GM12878 (cell line): ENCODE data around the gene NXPE2. TPM values are rescaled to one million over a fixed set of nuclear protein-coding genes. Genes with fewer than 3 reads are reported as not detected.

ENCODE experiments used
- ATAC-seq: fragments of 200-7000 bp; cut with Tn5 transposase; 3 replicates; pipeline ENCODE4 v1.9.1; 2020; ENCODE audit warnings: mild to moderate bottlenecking, moderate library complexity
- Bru-seq: library from RNA; stranded (reverse); fragments of 400-500 nt; gene quantifications from one replicate; lab custom pipeline; 2021; lab: Mats Ljungman, UMichigan
- BruChase-seq, 2 experiments: library from RNA; stranded (reverse); fragments of 400-500 nt; gene quantifications; one replicate each; lab custom pipeline; 2021; lab: Mats Ljungman, UMichigan
- BruUV-seq: library from RNA; stranded (reverse); fragments of 400-500 nt; replicated peaks from 2 replicates; lab custom pipeline; 2021; lab: Mats Ljungman, UMichigan
- CTCF ChIA-PET: fragments of 300-600 bp; sonication (Branson Sonifier 250); formaldehyde crosslinking; extraction: SDS; loops from one replicate; lab custom pipeline; 2021; ENCODE audit warnings: inconsistent platforms; lab: Yijun Ruan, JAX
- POLR2A ChIA-PET: fragments of 350-600 bp; formaldehyde crosslinking; extraction: SDS; loops from one replicate; lab custom pipeline; 2021; ENCODE audit warnings: inconsistent platforms; lab: Charles Lee
- RAD21 ChIA-PET: fragments of 300-600 bp; sonication (Branson Sonifier 250); formaldehyde crosslinking; loops from one replicate; lab custom pipeline; 2023; ENCODE audit warnings: antibody characterized with exemption; ENCODE audit not compliant: unreplicated experiment; lab: Charles Lee
- SMC1A ChIA-PET: fragments of 300-600 bp; sonication (Branson Sonifier 250); formaldehyde crosslinking; loops from one replicate; lab custom pipeline; 2023; ENCODE audit not compliant: unreplicated experiment, uncharacterized antibody; lab: Charles Lee
- DNase-seq: peaks from one replicate; pipeline ENCODE4 v3.0.0-alpha.2; 2011; ENCODE audit warnings: low read depth, low spot score
- FAIRE-seq: peaks from 3 replicates; lab custom pipeline; 2011; peaks lifted over from hg19 to GRCh38; lab: Jason Lieb, UNC
- H2AFZ ChIP-seq: 2 replicates; pipeline ENCODE4 v1.6.0; 2011; ENCODE audit warnings: low read depth, low read length, control low read depth; ENCODE audit not compliant: control insufficient read depth
- H3K27ac ChIP-seq: 2 replicates; pipeline ENCODE4 v1.5.1; 2011; ENCODE audit warnings: control low read depth; ENCODE audit not compliant: control insufficient read depth, insufficient read depth
- H3K27me3 ChIP-seq, 2 experiments: replicated peaks in 1 of 2; 2 replicates each; pipeline versions ENCODE4 v1.6.0 to v1.6.1; 2011; ENCODE audit warnings: low read length in 1 of 2; ENCODE audit not compliant: control insufficient read depth in 2 of 2, insufficient read depth in 2 of 2
- H3K36me3 ChIP-seq, 2 experiments: 2 replicates each; pipeline ENCODE4 v1.5.1; 2011; ENCODE audit warnings: low read length in 1 of 2; ENCODE audit not compliant: control insufficient read depth in 2 of 2, insufficient read depth in 2 of 2
- H3K4me1 ChIP-seq: 2 replicates; pipeline ENCODE4 v1.6.1; 2011; ENCODE audit warnings: mild to moderate bottlenecking, low read length, moderate library complexity, mixed read lengths; ENCODE audit not compliant: control insufficient read depth, insufficient read depth
- H3K4me2 ChIP-seq: 2 replicates; pipeline ENCODE4 v1.6.0; 2011; ENCODE audit warnings: control low read depth; ENCODE audit not compliant: control insufficient read depth, insufficient read depth
- H3K4me3 ChIP-seq: fragments of 200-600 bp; sonication (generic); 2 replicates; pipeline ENCODE4 v1.5.1; 2016
- H3K79me2 ChIP-seq: 2 replicates; pipeline ENCODE4 v1.6.0; 2011; ENCODE audit warnings: low read length; ENCODE audit not compliant: control insufficient read depth, insufficient read depth
- H3K9ac ChIP-seq: 2 replicates; pipeline ENCODE4 v1.8.0; 2011; ENCODE audit warnings: low read length, control low read depth, mixed read lengths; ENCODE audit not compliant: control insufficient read depth, insufficient read depth
- H3K9me3 ChIP-seq: replicated peaks from 3 replicates; pipeline ENCODE4 v1.5.1; 2011; ENCODE audit warnings: mild to moderate bottlenecking, low read length; ENCODE audit not compliant: control insufficient read depth, insufficient read depth
- H4K20me1 ChIP-seq: 2 replicates; pipeline ENCODE4 v1.6.0; 2011; ENCODE audit not compliant: control insufficient read depth, insufficient read depth
- CEBPB ChIP-seq, 2 experiments: fragments of 150-350 bp in 1 of 2; IDR thresholded peaks; 2 replicates each; pipeline ENCODE4 v1.6.1; 2012 to 2014; ENCODE audit warnings: low read depth in 2 of 2, low read length in 2 of 2, borderline replicate concordance in 1 of 2, inconsistent platforms in 1 of 2
- GATAD2B ChIP-seq: fragments of 450-650 bp; conservative IDR thresholded peaks from 2 replicates; pipeline ENCODE4 v1.6.1; 2017; ENCODE audit warnings: low read depth, mild to moderate bottlenecking, moderate library complexity
- TCF12 ChIP-seq: IDR thresholded peaks from 2 replicates; pipeline ENCODE4 v1.6.1; 2011; ENCODE audit warnings: low read depth, mild to moderate bottlenecking, low read length
- ZNF274 ChIP-seq: IDR thresholded peaks from one replicate; pipeline ENCODE4 v1.8.0; 2011; ENCODE audit not compliant: insufficient read length, insufficient read depth
- WGBS: methylation state at CpG from one replicate; pipeline ENCODE4 v1.1.6; 2016; ENCODE audit warnings: low lambda C conversion rate; ENCODE audit not compliant: insufficient replicate concordance, insufficient coverage; ENCODE audit errors: missing lambda C conversion rate; 5-methylcytosine and 5-hydroxymethylcytosine counted together
- in situ Hi-C: fragments of 300-500 bp; cut with MboI; formaldehyde crosslinking; loops from 9 replicates; pipeline ENCODE4 v1.14.3; 2018; ENCODE audit warnings: mixed read lengths
- intact Hi-C: fragments of 100-400 bp; cut with micrococcal nuclease; formaldehyde crosslinking; loops from one replicate; pipeline ENCODE4 v1.14.2; 2022; ENCODE audit not compliant: unreplicated experiment
- long read RNA-seq, 2 experiments: library from polyadenylated mRNA; unstranded; transcript quantifications; one replicate each; pipeline ENCODE4 v2.0.0, GENCODE V29; 2019 to 2020
- polyA minus RNA-seq, 3 experiments: library from RNA; depleted of rRNA, polyadenylated mRNA; stranded (reverse); fragments of >200 nt; gene quantifications; 2 replicates each; pipeline ENCODE4 v1.2.3, GENCODE V29; 2011
- polyA plus RNA-seq, 11 experiments: library from polyadenylated mRNA; depleted of rRNA in 4 of 11; unstranded in 6 of 11; stranded (reverse) in 5 of 11; fragments of >200 nt; fragmentation: Nextera tagmentation in 4 of 11; fragmentation: Illumina TruSeq in 1 of 11; extraction: Ambion mirVana in 4 of 11; extraction: Trizol in 1 of 11; gene quantifications; 1 replicate in 1 of 11; 2 replicates in 10 of 11; pipeline versions ENCODE4 v1.2.1 to v1.2.3, GENCODE V29; 2011 to 2016; ENCODE audit warnings: inconsistent platforms in 2 of 11, missing spikeins in 2 of 11, low read depth in 1 of 11
- total RNA-seq, 4 experiments: library from RNA; depleted of rRNA in 3 of 4; stranded (reverse); fragments of >200 nt in 3 of 4; fragmentation: Illumina TruSeq in 1 of 4; extraction: Trizol in 1 of 4; gene quantifications; 2 replicates each; pipeline versions ENCODE4 v1.2.1 to v1.2.3, GENCODE V29; 2013 to 2021
- TF ChIP-seq, protein P1 (sequence below): fragments of 150-350 bp; IDR thresholded peaks from 2 replicates; pipeline ENCODE4 v1.6.1; 2016; ENCODE audit warnings: low read depth, low read length
- TF ChIP-seq, protein P2 (sequence below): IDR thresholded peaks from 2 replicates; pipeline ENCODE4 v1.6.1; 2011; ENCODE audit warnings: borderline replicate concordance, low read depth, mild to moderate bottlenecking, moderate library complexity, mixed read lengths, low read length; ENCODE audit not compliant: insufficient read depth; ENCODE audit errors: extremely low read length
- TF ChIP-seq, protein P3 (sequence below): fragments of 450-650 bp; IDR thresholded peaks from 2 replicates; pipeline ENCODE4 v1.6.1; 2016; ENCODE audit warnings: mild to moderate bottlenecking, moderate library complexity, borderline replicate concordance

The NXPE2 gene
- not detected in 2 replicates for total RNA-seq (2013; cell fraction: nucleolus; rRNA removed)
- not detected in 2 replicates for total RNA-seq (2014; rRNA removed)
- not detected in 2 replicates for total RNA-seq (2014; rRNA removed; fragmentation: Illumina TruSeq; extraction: Trizol)
- total RNA-seq (2021), result not detected in 2 replicates
- polyA plus RNA-seq (2011; ENCODE audit: low read depth), result not detected
- polyA plus RNA-seq (2011; rRNA removed), result not detected in 2 replicates
- not detected in 2 replicates for polyA plus RNA-seq (2011; cell fraction: cytosol; rRNA removed)
- polyA plus RNA-seq (2011; cell fraction: nucleus; rRNA removed), result not detected in 2 replicates
- polyA plus RNA-seq (2012), result not detected in 2 replicates
- polyA plus RNA-seq (2014; fragmentation: Illumina TruSeq; extraction: Trizol), result not detected in 2 replicates
- not detected for polyA plus RNA-seq (2014; fragmentation: Nextera tagmentation; extraction: Ambion mirVana)
- not detected in 2 replicates for polyA plus RNA-seq (2014; rRNA removed)
- polyA plus RNA-seq (2016; fragmentation: Nextera tagmentation; extraction: Ambion mirVana), result not detected
- not detected in 2 replicates for polyA minus RNA-seq (2011; rRNA and poly(A)+ RNA removed)
- polyA minus RNA-seq (2011; cell fraction: cytosol; rRNA and poly(A)+ RNA removed), result not detected in 2 replicates
- not detected in 2 replicates for polyA minus RNA-seq (2011; cell fraction: nucleus; rRNA and poly(A)+ RNA removed)
- not detected for Bru-seq, nascent RNA
- BruChase-seq, experiment 1, labeled RNA remaining after a 6-hour chase, result not detected
- BruChase-seq, experiment 2, labeled RNA remaining after a 2-hour chase, result not detected
- long read RNA-seq, experiment 1, result 0 reads
- long read RNA-seq, experiment 2, result 0 reads

DNA sequence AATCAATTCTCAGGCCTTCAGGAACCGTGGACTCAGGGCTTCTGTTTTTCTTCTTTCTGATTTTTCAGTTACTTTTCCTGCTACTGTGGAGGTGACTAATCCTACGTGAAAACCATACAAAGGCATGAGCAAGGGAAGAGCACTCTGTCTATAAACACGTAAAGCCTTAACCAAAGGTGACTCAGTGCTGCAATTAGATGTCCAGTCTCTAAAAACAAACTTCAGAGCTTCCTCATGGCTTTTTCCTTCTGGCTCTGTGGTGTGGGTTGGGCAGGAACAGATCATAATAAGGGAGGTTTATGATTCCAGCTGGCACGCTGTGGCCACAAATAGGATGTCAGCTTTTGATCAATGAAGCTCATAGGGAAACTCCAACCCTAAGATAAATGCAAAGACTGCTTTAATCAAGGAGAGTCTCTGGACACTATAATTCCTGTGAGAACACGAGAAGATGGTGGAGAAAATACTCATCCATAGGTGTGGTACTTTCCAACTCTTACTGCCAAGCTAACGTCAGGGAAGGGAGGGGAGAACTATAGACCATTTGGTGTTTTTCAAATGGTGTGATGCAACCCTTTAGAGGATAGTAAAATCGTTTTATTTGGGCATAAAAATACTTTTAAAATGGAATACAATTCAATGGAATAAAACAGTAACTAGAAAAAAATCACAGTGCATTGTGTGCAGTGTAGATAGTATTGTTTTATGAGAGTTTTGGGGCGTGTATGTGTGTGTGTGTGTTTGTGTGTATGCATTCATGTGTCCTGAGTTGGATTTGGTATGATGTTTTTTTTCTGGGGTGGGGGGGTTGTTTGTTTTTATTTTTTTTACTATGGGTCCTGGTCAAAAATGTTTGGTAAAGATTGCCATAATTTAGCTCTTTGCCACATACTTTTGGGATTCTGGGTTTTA, at the start of gene NXPE2:
Gene NXPE2, plus strand, starts transcription at position 403 of the 912 bp plus-strand sequence. Its CDS starts 49 bp downstream, at position 452.
- CTCF ChIA-PET, result no interaction called here
- TF ChIP-seq, protein P1, sequence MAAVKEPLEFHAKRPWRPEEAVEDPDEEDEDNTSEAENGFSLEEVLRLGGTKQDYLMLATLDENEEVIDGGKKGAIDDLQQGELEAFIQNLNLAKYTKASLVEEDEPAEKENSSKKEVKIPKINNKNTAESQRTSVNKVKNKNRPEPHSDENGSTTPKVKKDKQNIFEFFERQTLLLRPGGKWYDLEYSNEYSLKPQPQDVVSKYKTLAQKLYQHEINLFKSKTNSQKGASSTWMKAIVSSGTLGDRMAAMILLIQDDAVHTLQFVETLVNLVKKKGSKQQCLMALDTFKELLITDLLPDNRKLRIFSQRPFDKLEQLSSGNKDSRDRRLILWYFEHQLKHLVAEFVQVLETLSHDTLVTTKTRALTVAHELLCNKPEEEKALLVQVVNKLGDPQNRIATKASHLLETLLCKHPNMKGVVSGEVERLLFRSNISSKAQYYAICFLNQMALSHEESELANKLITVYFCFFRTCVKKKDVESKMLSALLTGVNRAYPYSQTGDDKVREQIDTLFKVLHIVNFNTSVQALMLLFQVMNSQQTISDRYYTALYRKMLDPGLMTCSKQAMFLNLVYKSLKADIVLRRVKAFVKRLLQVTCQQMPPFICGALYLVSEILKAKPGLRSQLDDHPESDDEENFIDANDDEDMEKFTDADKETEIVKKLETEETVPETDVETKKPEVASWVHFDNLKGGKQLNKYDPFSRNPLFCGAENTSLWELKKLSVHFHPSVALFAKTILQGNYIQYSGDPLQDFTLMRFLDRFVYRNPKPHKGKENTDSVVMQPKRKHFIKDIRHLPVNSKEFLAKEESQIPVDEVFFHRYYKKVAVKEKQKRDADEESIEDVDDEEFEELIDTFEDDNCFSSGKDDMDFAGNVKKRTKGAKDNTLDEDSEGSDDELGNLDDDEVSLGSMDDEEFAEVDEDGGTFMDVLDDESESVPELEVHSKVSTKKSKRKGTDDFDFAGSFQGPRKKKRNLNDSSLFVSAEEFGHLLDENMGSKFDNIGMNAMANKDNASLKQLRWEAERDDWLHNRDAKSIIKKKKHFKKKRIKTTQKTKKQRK, result no peak
- TF ChIP-seq, protein P2, sequence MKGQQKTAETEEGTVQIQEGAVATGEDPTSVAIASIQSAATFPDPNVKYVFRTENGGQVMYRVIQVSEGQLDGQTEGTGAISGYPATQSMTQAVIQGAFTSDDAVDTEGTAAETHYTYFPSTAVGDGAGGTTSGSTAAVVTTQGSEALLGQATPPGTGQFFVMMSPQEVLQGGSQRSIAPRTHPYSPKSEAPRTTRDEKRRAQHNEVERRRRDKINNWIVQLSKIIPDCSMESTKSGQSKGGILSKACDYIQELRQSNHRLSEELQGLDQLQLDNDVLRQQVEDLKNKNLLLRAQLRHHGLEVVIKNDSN, result no peak
- TF ChIP-seq ZNF274 (no peak), GATAD2B (no peak), TCF12 (no peak), CEBPB (IDR thresholded peaks at IDR 0.05; ENCODE audit: borderline replicate concordance in 1 of 2, low read depth in 2 of 2, low read length in 2 of 2) (no peak)
- TF ChIP-seq, protein P3, sequence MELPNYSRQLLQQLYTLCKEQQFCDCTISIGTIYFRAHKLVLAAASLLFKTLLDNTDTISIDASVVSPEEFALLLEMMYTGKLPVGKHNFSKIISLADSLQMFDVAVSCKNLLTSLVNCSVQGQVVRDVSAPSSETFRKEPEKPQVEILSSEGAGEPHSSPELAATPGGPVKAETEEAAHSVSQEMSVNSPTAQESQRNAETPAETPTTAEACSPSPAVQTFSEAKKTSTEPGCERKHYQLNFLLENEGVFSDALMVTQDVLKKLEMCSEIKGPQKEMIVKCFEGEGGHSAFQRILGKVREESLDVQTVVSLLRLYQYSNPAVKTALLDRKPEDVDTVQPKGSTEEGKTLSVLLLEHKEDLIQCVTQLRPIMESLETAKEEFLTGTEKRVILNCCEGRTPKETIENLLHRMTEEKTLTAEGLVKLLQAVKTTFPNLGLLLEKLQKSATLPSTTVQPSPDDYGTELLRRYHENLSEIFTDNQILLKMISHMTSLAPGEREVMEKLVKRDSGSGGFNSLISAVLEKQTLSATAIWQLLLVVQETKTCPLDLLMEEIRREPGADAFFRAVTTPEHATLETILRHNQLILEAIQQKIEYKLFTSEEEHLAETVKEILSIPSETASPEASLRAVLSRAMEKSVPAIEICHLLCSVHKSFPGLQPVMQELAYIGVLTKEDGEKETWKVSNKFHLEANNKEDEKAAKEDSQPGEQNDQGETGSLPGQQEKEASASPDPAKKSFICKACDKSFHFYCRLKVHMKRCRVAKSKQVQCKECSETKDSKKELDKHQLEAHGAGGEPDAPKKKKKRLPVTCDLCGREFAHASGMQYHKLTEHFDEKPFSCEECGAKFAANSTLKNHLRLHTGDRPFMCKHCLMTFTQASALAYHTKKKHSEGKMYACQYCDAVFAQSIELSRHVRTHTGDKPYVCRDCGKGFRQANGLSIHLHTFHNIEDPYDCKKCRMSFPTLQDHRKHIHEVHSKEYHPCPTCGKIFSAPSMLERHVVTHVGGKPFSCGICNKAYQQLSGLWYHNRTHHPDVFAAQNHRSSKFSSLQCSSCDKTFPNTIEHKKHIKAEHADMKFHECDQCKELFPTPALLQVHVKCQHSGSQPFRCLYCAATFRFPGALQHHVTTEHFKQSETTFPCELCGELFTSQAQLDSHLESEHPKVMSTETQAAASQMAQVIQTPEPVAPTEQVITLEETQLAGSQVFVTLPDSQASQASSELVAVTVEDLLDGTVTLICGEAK, result no peak

More for the DNA sequence above, at the start of gene NXPE2:
- Histone ChIP-seq H3K4me2 (no peak within 1 kb of the TSS), H3K4me1 (no peaks in the 10 kb centered on the region), H4K20me1 (no peaks in the 10 kb centered on the region), H3K9ac (no peak within 1 kb of the TSS), H3K79me2 (no peaks in the 10 kb centered on the region), H3K27me3 (no peaks in the 10 kb centered on the region), H2AFZ (no peak within 1 kb of the TSS), H3K4me3 (no peak within 1 kb of the TSS), H3K9me3 (peaks cover 3% of the 10 kb centered on the region; the same call in 1 of the 3 replicates), H3K36me3 (no peaks in the 10 kb centered on the region), H3K27ac (no peak within 1 kb of the TSS)
- RAD21 ChIA-PET, result no interaction called here
- FAIRE-seq (no peak), DNase-seq (no peak), ATAC-seq (no peak)
- 2% methylated on average over 8 of the region's 8 CpGs for WGBS
- BruUV-seq, result no TSS peak
- SMC1A ChIA-PET, result no interaction called here
- in situ Hi-C loops (no loop called here), intact Hi-C loops (no loop called here)
- POLR2A ChIA-PET, result no interaction called here
